ENCODE measurements around the gene PAGE5. TPM values are rescaled to one million over a fixed set of nuclear protein-coding genes. Genes with fewer than 3 reads are reported as not detected.

The PAGE5 gene
- total RNA-seq, 1 experiment from 2014 or later = not detected

DNA sequence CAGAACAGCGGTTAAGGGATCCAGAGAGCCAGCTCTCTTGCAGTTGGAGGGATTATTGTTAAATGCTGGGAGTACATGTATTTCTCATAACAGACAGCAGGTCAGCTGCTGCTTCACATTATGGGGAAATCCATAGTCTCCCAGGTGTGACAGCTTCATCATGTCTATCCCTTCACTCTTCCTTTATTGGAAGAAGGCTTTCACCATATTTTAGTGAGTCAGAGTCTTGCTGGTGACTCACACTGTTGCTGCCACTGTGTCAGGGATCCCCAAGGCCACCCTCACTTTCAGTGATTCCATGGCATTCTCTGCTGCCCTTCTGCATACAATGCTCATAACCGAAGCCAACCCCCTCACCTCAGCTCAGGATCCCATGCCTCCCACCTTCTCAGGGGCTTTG lies 32.9 kb upstream of the PAGE5 start:
- no peak overlapping the region for H3K27ac Mint-ChIP-seq
- H3K9me3 ChIP-seq (ENCODE audit: control insufficient read depth, low read depth, low read length) = peaks cover 33% of the 10 kb centered on the region
- no peak overlapping the region for H2BK12ac ChIP-seq (ENCODE audit: insufficient read length, low read depth, low read length)
- H2AK5ac ChIP-seq (ENCODE audit: insufficient read length, low read length) = no peak overlapping the region
- H3K79me1 ChIP-seq (ENCODE audit: insufficient read depth, low read depth, low read length, poor library complexity, severe bottlenecking) = no peaks in the 10 kb centered on the region
- TF ChIP-seq CTCF (conservative IDR thresholded peaks at IDR 0.05) = no peak
- H3K23ac ChIP-seq (ENCODE audit: insufficient read length, low read depth, low read length) = no peak overlapping the region
- H3K27ac ChIP-seq (ENCODE audit: insufficient read length, low read depth, low read length) = no peak overlapping the region
- H2BK5ac ChIP-seq (ENCODE audit: insufficient read length, low read length) = no peak overlapping the region
- H3K27me3 Mint-ChIP-seq (ENCODE audit: low read depth) = peaks cover 5% of the 10 kb centered on the region
- no peaks in the 10 kb centered on the region for H3K79me2 ChIP-seq (ENCODE audit: insufficient read depth, low read length)
- peaks cover 64 to 69% of the 10 kb centered on the region in 2 experiments for H3K9me3 Mint-ChIP-seq
- H3K4me1 ChIP-seq (ENCODE audit: insufficient read depth, low read length) = no peaks in the 10 kb centered on the region
- DNase-seq = no peak
- H3K18ac ChIP-seq (ENCODE audit: insufficient read length, low read depth, low read length) = no peak overlapping the region
- H2BK20ac ChIP-seq (ENCODE audit: low read depth, low read length, poor library complexity, severe bottlenecking) = no peak overlapping the region
- H3K23me2 ChIP-seq (ENCODE audit: insufficient read length, low read depth, low read length, poor library complexity, severe bottlenecking) = no peaks in the 10 kb centered on the region
- H4K8ac ChIP-seq (replicated peaks; ENCODE audit: insufficient read length, low read depth, low read length) = no peak overlapping the region
- no peaks in the 10 kb centered on the region for H3K4me1 Mint-ChIP-seq
- H4K5ac ChIP-seq (ENCODE audit: insufficient read length, low read depth, low read length) = no peak overlapping the region
- no peaks in the 10 kb centered on the region for H4K20me1 ChIP-seq (ENCODE audit: control insufficient read depth, insufficient read depth, insufficient read length)
- no peak overlapping the region for H2BK120ac ChIP-seq (ENCODE audit: low read depth, low read length, poor library complexity, severe bottlenecking)
- H3K9ac ChIP-seq (ENCODE audit: extremely low read depth, insufficient read length, low read length) = no peak overlapping the region
- no peaks in the 10 kb centered on the region for H3K27me3 ChIP-seq (ENCODE audit: insufficient read depth, low read length)
- no peak overlapping the region for H2BK15ac ChIP-seq (ENCODE audit: low read depth, low read length)
- no CpG with 5 or more reads among the region's 2 CpGs for WGBS (ENCODE audit: extremely low coverage, insufficient read length, low lambda C conversion rate)
- H4K91ac ChIP-seq (ENCODE audit: insufficient read length, low read depth, low read length) = no peak overlapping the region
- no peak overlapping the region for H3K4ac ChIP-seq (ENCODE audit: low read depth, low read length)
- no peak overlapping the region for H3K14ac ChIP-seq (ENCODE audit: insufficient read depth, low read length)
- peaks cover 3 to 23% (median 5%) of the 10 kb centered on the region in 3 experiments; a peak in 4 of 7 replicates for H3K36me3 Mint-ChIP-seq (ENCODE audit: insufficient read depth in 1 of 3, low read depth in 3 of 3)
- H3T11ph ChIP-seq (ENCODE audit: low read length) = no peak overlapping the region
- H3K4me3 Mint-ChIP-seq = no peak overlapping the region
- H2AFZ ChIP-seq (ENCODE audit: low read length) = no peak overlapping the region
- H3K4me2 ChIP-seq (ENCODE audit: insufficient read depth, insufficient read length, low read length) = no peak overlapping the region
- no peak overlapping the region for H3K56ac ChIP-seq (ENCODE audit: insufficient read length, low read depth, low read length)

Data from H9 (cell line).